Kidney capillary endothelial cell (primary cell): ENCODE data around the gene POU2AF3.

Experiments used
- DNase-seq: peaks from one replicate; pipeline ENCODE4 v3.0.0-alpha.2; 2018; ENCODE audit warnings: low spot score

POU2AF3 gene

DNA sequence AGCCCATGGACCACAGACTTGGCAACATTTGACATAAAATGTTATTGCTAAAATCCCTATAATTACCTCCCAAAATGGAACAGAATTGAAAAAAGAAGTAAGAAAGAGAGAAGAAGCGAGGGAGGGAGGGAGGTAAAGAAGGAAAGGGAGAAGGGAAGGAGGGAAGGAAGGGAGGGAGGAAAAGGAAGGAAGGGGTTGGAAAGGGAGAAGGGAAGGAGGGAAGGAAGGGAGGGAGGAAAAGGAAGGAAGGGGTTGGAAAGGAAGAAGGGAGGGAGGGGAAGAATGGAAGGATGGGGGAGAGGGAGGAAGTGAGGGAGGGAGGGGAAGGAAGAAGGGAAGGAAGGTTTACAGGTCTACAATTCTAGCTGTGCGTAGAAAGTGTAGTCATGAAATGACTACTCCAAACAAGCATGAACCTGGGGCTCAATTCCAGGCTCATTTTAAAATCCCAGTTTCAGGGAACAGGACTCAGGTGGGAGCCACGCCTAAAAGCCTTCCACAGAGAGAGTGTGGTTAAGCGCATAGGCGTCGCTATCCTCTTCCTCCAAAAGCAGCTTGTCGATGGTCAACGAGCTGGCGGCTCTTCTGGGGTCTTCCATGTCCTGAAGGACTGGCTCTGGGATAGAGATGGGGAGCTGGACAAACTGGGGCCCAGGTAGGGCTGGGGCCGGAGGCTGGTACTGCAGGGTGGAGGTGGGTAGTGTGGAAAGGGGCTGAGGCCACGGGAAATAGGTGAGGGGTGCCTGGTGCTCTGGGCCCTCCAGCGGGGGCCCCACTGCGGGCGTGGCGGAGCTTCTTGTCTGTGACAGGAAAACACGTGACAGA, 55.6 kb downstream of the POU2AF3 start:
- no peak for DNase-seq

DNA sequence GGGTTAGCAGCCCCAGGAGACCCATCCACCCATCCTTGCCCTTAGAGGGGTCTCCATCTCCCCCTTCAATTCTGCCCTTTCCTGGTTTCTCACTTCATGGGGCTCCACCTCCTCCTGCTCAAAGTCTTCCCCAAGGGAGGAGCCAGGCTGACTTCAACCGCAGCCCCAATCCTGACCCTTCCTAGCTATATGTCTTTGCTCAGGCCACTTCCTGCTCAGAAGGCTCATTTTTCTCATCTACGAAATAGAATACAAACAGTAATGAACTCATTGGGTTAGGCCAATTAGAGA, 56.2 kb downstream of the POU2AF3 start:
- DNase-seq: no peak

DNA sequence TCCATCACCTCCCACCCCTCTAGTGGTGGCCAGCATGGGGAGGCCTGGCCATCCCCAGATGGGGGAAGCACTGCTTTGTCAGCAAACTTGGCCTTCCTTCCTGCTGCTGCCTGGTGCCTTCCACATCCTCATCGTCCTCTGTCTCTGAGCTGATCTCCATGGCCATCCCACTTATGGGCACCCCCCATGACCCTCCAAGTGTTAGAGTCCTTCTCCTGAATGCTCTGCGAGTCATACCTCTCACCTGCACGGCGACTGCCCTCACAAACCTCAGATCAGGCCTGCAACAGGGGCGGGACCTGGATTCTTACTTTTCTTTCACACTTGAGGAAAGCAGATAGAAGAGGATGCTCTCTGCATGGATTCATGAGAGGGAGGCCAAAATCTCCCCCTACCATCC, 56.8 kb downstream of the POU2AF3 start:
- no peak for DNase-seq

DNA sequence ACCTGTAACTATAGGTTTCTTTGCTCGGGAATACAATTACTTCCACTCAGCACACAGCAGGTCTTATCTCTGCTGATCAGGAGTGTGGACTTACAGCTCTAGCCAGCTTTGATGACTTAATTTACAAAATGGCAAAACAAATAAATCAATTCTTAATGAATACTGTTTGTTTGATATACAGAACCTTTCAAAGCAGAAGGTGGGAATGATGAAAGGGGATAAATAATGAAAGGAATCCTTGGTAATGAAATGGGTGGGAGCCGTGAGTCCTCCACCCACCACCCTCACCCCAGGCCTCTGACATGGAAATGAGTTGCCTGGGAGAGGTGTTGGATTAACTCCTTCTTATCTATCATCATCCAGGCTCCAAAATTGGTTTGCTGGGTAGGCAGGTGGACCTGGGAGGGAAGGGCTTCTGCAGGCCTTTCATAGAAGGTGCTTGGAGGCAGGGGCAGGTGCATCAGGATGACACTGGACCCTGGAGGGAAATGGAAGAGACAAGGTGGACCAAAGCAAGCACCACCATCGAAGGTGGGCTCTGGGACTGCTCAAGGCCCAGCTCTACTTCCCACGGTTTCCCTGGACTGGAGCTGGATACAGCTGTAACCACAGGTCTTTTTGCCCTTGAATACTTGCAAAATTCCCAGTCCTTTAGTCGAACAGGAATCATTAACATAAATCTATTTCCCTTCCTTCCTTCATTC, 57.8 kb downstream of the POU2AF3 start:
- no peak for DNase-seq

DNA sequence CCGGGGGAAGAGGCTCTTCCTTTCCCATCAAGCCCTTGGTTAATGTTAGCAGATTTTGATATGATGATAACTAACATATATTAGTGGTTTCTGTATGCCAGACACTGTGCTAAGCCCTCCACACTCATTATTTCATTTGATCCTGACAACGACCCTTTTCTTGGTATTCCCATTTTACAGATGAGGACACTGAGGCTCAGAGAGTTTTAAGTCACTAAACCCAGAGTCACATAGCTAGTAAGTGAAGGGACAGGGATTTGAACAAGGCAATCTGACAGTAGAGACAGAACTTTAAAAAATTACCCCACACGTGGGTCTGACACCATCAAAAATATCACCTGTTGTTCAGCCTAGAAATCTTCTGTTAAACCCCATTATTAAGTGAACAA, 58.3 kb downstream of the POU2AF3 start:
- no peak for DNase-seq

DNA sequence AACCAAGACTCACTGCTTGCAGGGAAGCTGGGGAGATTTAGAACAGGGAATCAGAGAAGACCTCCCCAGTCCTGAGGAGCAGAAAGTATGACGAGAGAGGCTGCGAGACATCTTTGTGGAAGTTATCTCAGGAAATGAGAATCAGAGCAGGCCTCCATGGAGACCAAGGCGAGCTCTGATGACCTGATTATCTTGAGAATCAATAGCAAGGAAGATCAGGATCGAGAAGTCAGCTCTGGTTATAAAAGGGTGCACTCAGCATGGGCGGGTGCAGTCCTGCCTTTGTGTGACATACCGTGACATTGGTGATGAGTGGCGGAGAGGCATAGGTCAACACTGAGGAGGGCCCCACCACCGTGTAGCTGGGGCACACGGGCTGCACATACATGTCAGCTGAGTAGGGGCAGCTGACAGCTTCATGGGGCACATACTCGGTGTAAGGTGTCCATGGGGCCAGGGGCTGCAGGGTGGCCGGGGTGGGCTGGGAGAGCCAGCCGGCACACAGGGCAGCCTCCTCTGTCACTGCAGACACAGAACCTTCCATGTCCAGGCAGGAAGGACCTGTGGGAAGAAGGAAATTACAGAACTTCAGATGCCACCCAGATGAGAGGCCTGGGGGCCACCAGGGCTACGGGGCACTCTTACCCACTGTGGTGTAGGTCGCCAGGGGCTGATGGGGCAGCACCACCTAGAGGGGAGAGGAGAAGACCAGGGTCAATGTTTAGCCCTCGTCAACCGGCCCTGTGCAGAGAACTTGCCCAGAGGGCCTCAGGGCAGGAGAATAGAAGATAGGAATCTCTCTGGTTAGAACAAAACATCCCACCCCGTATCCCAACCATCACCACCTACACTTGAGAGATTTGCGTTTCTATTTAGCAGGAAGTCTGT, 59.0 kb downstream of the POU2AF3 start:
- DNase-seq: no peak
